ENCODE data around the gene FFAR2. TPM values are rescaled to one million over a fixed set of nuclear protein-coding genes. Genes with fewer than 3 reads are reported as not detected.
"Not testable (repeated sequence)": the region's sequence is repeated elsewhere in the genome, so short reads cannot be mapped to it uniquely, and the experiment has no call there.

FFAR2 gene
- total RNA-seq, 1 donor from 2014 or later = 1.9 TPM

GRCh38 chr19:35471946-35472345 is 23.9 kb downstream of the FFAR2 start:
- no peak overlapping the region for H3K27ac Mint-ChIP-seq

GRCh38 chr19:35474104-35474503 is 26.0 kb downstream of the FFAR2 start:
- no peaks in the 10 kb centered on the region for H3K36me3 Mint-ChIP-seq (ENCODE audit: insufficient read depth)
- H3K4me3 Mint-ChIP-seq (ENCODE audit: low read depth) = no peak overlapping the region
- TF ChIP-seq, protein P1, sequence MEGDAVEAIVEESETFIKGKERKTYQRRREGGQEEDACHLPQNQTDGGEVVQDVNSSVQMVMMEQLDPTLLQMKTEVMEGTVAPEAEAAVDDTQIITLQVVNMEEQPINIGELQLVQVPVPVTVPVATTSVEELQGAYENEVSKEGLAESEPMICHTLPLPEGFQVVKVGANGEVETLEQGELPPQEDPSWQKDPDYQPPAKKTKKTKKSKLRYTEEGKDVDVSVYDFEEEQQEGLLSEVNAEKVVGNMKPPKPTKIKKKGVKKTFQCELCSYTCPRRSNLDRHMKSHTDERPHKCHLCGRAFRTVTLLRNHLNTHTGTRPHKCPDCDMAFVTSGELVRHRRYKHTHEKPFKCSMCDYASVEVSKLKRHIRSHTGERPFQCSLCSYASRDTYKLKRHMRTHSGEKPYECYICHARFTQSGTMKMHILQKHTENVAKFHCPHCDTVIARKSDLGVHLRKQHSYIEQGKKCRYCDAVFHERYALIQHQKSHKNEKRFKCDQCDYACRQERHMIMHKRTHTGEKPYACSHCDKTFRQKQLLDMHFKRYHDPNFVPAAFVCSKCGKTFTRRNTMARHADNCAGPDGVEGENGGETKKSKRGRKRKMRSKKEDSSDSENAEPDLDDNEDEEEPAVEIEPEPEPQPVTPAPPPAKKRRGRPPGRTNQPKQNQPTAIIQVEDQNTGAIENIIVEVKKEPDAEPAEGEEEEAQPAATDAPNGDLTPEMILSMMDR (IDR thresholded peaks at IDR 0.05; ENCODE audit: unreplicated experiment) = no peak
- DNase-seq (ENCODE audit: low spot score, unreplicated experiment) = no peak
- H3K9me3 Mint-ChIP-seq (ENCODE audit: low read depth) = no peaks in the 10 kb centered on the region
- H3K27me3 Mint-ChIP-seq = peaks cover 3% of the 10 kb centered on the region
- no peak overlapping the region for H3K27ac Mint-ChIP-seq
- peaks cover 5% of the 10 kb centered on the region for H3K4me1 Mint-ChIP-seq (ENCODE audit: low read depth)

More at GRCh38 chr19:35471946-35472345, 23.9 kb downstream of the FFAR2 start:
- Mint-ChIP-seq H3K4me1 (ENCODE audit: low read depth) (peaks cover 5% of the 10 kb centered on the region), H3K27me3 (peaks cover 3% of the 10 kb centered on the region), H3K4me3 (ENCODE audit: low read depth) (no peak overlapping the region), H3K36me3 (ENCODE audit: insufficient read depth) (no peaks in the 10 kb centered on the region), H3K9me3 (ENCODE audit: low read depth) (no peaks in the 10 kb centered on the region)
- TF ChIP-seq, protein P1 (IDR thresholded peaks at IDR 0.05; ENCODE audit: unreplicated experiment) = no peak
- DNase-seq (ENCODE audit: low spot score, unreplicated experiment) = no peak

DNA sequence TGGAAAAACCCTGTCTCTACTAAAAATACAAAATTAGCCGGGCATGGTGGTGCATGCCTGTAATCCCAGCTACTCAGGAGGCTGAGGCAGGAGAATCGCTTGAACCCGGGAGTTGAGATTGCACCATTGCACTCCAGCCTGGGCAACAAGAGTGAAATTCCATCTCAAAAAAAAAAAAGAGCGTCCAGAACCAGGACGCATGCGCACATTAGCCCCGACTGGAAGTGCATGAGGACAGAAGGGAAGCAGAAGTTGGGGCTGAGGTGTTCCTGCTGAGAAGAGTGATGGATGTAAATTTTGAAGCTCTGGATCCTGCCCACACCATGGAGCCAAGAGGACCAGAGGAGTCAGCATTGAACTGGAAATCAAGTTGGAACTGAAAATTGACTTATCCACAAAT is 26.5 kb downstream of the FFAR2 start:
- not testable (repeated sequence) for H3K36me3 Mint-ChIP-seq (ENCODE audit: insufficient read depth); DNase-seq (ENCODE audit: low spot score, unreplicated experiment); H3K4me3 Mint-ChIP-seq (ENCODE audit: low read depth); H3K4me1 Mint-ChIP-seq (ENCODE audit: low read depth); H3K9me3 Mint-ChIP-seq (ENCODE audit: low read depth); H3K27me3 Mint-ChIP-seq; H3K27ac Mint-ChIP-seq

DNA sequence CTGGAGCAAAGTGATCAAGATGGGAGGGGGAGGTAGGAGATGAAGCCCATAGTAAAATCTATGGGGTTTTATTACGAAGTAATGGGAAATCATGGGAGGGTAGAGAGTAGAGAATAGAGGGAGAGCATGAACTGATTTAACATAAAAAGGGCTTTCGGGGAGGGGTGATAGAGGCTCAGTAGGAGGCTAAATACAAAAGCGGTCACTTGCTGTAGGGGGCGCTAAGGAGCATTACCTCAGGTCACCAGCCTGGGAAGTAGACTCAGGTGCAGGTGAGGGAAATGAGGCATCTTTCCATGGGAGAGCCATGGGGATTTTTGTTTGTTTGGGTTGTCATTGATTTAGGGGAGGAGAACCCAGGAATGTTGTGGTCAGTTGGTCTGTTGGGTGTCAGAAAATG is 28.1 kb downstream of the FFAR2 start:
- Mint-ChIP-seq H3K27ac (no peak overlapping the region), H3K36me3 (ENCODE audit: insufficient read depth) (no peaks in the 10 kb centered on the region), H3K27me3 (peaks cover 3% of the 10 kb centered on the region), H3K4me1 (ENCODE audit: low read depth) (peaks cover 3% of the 10 kb centered on the region), H3K4me3 (ENCODE audit: low read depth) (no peak overlapping the region), H3K9me3 (ENCODE audit: low read depth) (no peaks in the 10 kb centered on the region)
- TF ChIP-seq, protein P1 (IDR thresholded peaks at IDR 0.05; ENCODE audit: unreplicated experiment) = peak; percentile 25
- DNase-seq (ENCODE audit: low spot score, unreplicated experiment) = no peak

GRCh38 chr19:35478794-35479677 is 31.0 kb downstream of the FFAR2 start:
- no peaks in the 10 kb centered on the region for H3K36me3 Mint-ChIP-seq (ENCODE audit: insufficient read depth)

More at GRCh38 chr19:35478794-35479677, 31.0 kb downstream of the FFAR2 start:
- TF ChIP-seq, protein P1 (IDR thresholded peaks at IDR 0.05; ENCODE audit: unreplicated experiment) = peak; percentile 34
- no peak overlapping the region for H3K27ac Mint-ChIP-seq
- peaks cover 3% of the 10 kb centered on the region for H3K27me3 Mint-ChIP-seq
- no peak overlapping the region for H3K4me3 Mint-ChIP-seq (ENCODE audit: low read depth)
- H3K9me3 Mint-ChIP-seq (ENCODE audit: low read depth) = no peaks in the 10 kb centered on the region
- peaks cover 3% of the 10 kb centered on the region for H3K4me1 Mint-ChIP-seq (ENCODE audit: low read depth)
- no peak for DNase-seq (ENCODE audit: low spot score, unreplicated experiment)
